ENCODE results near the gene MAP3K15. TPM values are rescaled to one million over a fixed set of nuclear protein-coding genes. Genes with fewer than 3 reads are reported as not detected.

MAP3K15 gene
- total RNA-seq, 1 experiment from 2014 or later: 1.3 TPM

DNA sequence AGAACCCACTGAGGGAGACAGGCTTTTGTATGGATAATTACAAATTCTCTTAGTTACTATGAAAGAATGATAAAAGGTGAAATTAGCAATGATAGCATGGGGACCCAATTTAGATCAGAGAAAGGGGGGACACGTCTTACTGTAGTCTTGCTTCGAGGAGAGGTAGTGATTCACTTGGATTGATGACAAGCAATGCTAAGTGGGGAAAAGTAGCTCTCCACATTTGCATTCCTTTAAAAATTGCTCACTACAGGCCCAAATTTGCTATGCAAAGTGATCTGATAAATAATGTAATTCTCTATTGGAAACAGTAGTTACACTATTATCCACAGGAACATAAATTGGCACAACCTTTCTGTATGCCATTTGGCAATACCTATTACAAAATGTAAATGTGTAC is 42.5 kb upstream of the MAP3K15 start (continued):
- TF ChIP-seq, protein P1, sequence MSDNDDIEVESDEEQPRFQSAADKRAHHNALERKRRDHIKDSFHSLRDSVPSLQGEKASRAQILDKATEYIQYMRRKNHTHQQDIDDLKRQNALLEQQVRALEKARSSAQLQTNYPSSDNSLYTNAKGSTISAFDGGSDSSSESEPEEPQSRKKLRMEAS (IDR thresholded peaks at IDR 0.05): no peak
- no peak for TF ChIP-seq POLR2A (IDR thresholded peaks at IDR 0.05; ENCODE audit: borderline replicate concordance, extremely low read depth, insufficient read depth, insufficient read length)
- TF ChIP-seq SP1 (IDR thresholded peaks at IDR 0.05; ENCODE audit: low read depth): no peak
- TF ChIP-seq, protein P2, sequence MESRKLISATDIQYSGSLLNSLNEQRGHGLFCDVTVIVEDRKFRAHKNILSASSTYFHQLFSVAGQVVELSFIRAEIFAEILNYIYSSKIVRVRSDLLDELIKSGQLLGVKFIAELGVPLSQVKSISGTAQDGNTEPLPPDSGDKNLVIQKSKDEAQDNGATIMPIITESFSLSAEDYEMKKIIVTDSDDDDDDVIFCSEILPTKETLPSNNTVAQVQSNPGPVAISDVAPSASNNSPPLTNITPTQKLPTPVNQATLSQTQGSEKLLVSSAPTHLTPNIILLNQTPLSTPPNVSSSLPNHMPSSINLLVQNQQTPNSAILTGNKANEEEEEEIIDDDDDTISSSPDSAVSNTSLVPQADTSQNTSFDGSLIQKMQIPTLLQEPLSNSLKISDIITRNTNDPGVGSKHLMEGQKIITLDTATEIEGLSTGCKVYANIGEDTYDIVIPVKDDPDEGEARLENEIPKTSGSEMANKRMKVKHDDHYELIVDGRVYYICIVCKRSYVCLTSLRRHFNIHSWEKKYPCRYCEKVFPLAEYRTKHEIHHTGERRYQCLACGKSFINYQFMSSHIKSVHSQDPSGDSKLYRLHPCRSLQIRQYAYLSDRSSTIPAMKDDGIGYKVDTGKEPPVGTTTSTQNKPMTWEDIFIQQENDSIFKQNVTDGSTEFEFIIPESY (IDR thresholded peaks at IDR 0.05; ENCODE audit: extremely low read depth, insufficient replicate concordance, low read length): no peak
- TF ChIP-seq TCF7L2 (IDR thresholded peaks at IDR 0.05; ENCODE audit: borderline replicate concordance, extremely low read depth, insufficient read depth, insufficient read length): no peak
- no peak for TF ChIP-seq EZH2phosphoT487 (IDR thresholded peaks at IDR 0.05; ENCODE audit: borderline replicate concordance)
- no peak for TF ChIP-seq CEBPB (IDR thresholded peaks at IDR 0.05; ENCODE audit: low read depth)
- no peak for TF ChIP-seq CBX3 (IDR thresholded peaks at IDR 0.05; ENCODE audit: low read depth)
- no peak for TF ChIP-seq EZH2 (IDR thresholded peaks at IDR 0.05)

- TF ChIP-seq CBX3 (IDR thresholded peaks at IDR 0.05; ENCODE audit: low read depth) (no peak), SIN3A (IDR thresholded peaks at IDR 0.05; ENCODE audit: low read depth) (no peak), ZNF274 (IDR thresholded peaks at IDR 0.05; ENCODE audit: low read depth, low read length) (no peak), RAD21 (IDR thresholded peaks at IDR 0.05; ENCODE audit: low read depth) (no peak), JUND (IDR thresholded peaks at IDR 0.05) (no peak), SRF (IDR thresholded peaks at IDR 0.05; ENCODE audit: low read depth) (no peak), EGR1 (IDR thresholded peaks at IDR 0.05; ENCODE audit: low read depth) (no peak)
- no TSS peak for BruUV-seq (replicated peaks)
- Histone ChIP-seq H3K9me2 (ENCODE audit: insufficient read depth) (no peaks in the 10 kb centered on the region), H2AFZ (ENCODE audit: low read depth, low read length, poor library complexity, severe bottlenecking) (no peak overlapping the region), H3K27me3 (ENCODE audit: insufficient read depth, low read length) (no peaks in the 10 kb centered on the region), H3K9me3 (ENCODE audit: control insufficient read depth in 1 of 2, insufficient read depth in 1 of 2, low read depth in 1 of 2, low read length in 2 of 2) (no peaks in the 10 kb centered on the region), H3K9ac (ENCODE audit: low read length) (no peak overlapping the region), H3K79me2 (ENCODE audit: insufficient read depth, low read length) (no peaks in the 10 kb centered on the region), H3K4me3 (replicated peaks in 1 of 2; ENCODE audit: low read depth in 1 of 2, low read length in 2 of 2) (no peak overlapping the region), H3K27ac (ENCODE audit: low read depth, low read length) (no peak overlapping the region), H3K4me1 (ENCODE audit: control insufficient read depth in 1 of 2, insufficient read depth in 2 of 2, low read length in 2 of 2) (no peaks in the 10 kb centered on the region), H3K36me3 (ENCODE audit: control insufficient read depth in 1 of 2, insufficient read depth in 2 of 2, low read length in 2 of 2) (no peaks in the 10 kb centered on the region), H4K20me1 (ENCODE audit: insufficient read depth) (no peaks in the 10 kb centered on the region), H3K4me2 (ENCODE audit: low read length) (no peak overlapping the region)
- intact Hi-C loops (cut with micrococcal nuclease): no loop called here
- no peak for DNase-seq (ENCODE audit: low read depth, low spot score)
- ChIA-PET POLR2A (no interaction called here), RAD21 (ENCODE audit: low non-redundant PET in 1 of 2, low total read pairs in 2 of 2, uncharacterized antibody in 2 of 2, unreplicated experiment in 2 of 2) (no interaction called here), CTCF (no interaction called here)
- no peak for ATAC-seq
These were observed 40.9 kb upstream of the MAP3K15 start for GRCh38 chrX:19556202-19556601.

Measured in HCT116 (cell line).